Body of pancreas (tissue), 4 donors: ENCODE data around the gene DLG2.

ENCODE experiments used
- CTCF ChIP-seq, 7 experiments: fragments of 450-650 bp in 4 of 7; fragments of 200-600 bp in 3 of 7; sonication (generic) in 3 of 7; IDR thresholded peaks; one replicate each; pipeline ENCODE4 v1.5.1; 2016 to 2019; ENCODE audit warnings: antibody characterized with exemption in 7 of 7
- POLR2A ChIP-seq, 3 donors: fragments of 450-650 bp; IDR thresholded peaks; one replicate each; pipeline ENCODE4 v1.6.1; 2016; ENCODE audit warnings: antibody characterized with exemption in 3 of 3, mild to moderate bottlenecking in 2 of 3

- TF ChIP-seq CTCF (IDR thresholded peaks at IDR 0.05) = peak in 1 of 7 experiments; percentile 13
- TF ChIP-seq POLR2A (IDR thresholded peaks at IDR 0.05) = no peak
Measured at GRCh38 chr11:83493917-83494316, 2133.2 kb downstream of the DLG2 start.
